ENCODE results near the gene PRSS22. TPM values are rescaled to one million over a fixed set of nuclear protein-coding genes. Genes with fewer than 3 reads are reported as not detected.

The PRSS22 gene
- total and polyA plus RNA-seq, 10 of the 15 experiments (the other 5 are each of a cell fraction or from before 2014, with no cell fraction given): not detected

GRCh38 chr16:2882650-2883457 lies 24.9 kb upstream of the PRSS22 start, which contains the start of gene FLYWCH2 (continued):
- TF ChIP-seq ELK1 (IDR thresholded peaks at IDR 0.05; ENCODE audit: low read depth, low read length) (no peak), EZH2 (IDR thresholded peaks at IDR 0.05; ENCODE audit: borderline replicate concordance, control insufficient read depth, low read depth, low read length) (no peak), NFYA (IDR thresholded peaks at IDR 0.05; ENCODE audit: borderline replicate concordance, low read depth, low read length) (peak; percentile 40; the same call in 1 of the 2 replicates), PKNOX1 (IDR thresholded peaks at IDR 0.05) (peak; percentile 96), USF2 (IDR thresholded peaks at IDR 0.05; ENCODE audit: borderline replicate concordance, low read depth, low read length) (no peak; the same call in 1 of the 2 replicates), TBL1XR1 (IDR thresholded peaks at IDR 0.05; ENCODE audit: low read depth, low read length) (no peak), STAT1 (conservative IDR thresholded peaks at IDR 0.05) (no peak), SIN3A (IDR thresholded peaks at IDR 0.05; ENCODE audit: low read depth, low read length) (peak; percentile 58; the same call in 1 of the 2 replicates), POLR2AphosphoS5 (IDR thresholded peaks at IDR 0.05; ENCODE audit: low read length) (peak; percentile 61; the same call in 1 of the 2 replicates), BMI1 (IDR thresholded peaks at IDR 0.05; ENCODE audit: borderline replicate concordance) (no peak), ESRRA (IDR thresholded peaks at IDR 0.05; ENCODE audit: low read length) (no peak), ZNF274 (IDR thresholded peaks at IDR 0.05; ENCODE audit: insufficient read depth, insufficient read length) (no peak), NFYB (IDR thresholded peaks at IDR 0.05; ENCODE audit: insufficient read depth, low read depth, low read length) (peak; percentile 98), KLF5 (IDR thresholded peaks at IDR 0.05; ENCODE audit: partially characterized antibody) (no peak), MEF2B (IDR thresholded peaks at IDR 0.05; ENCODE audit: partially characterized antibody, poor library complexity, severe bottlenecking) (no peak), ZNF687 (IDR thresholded peaks at IDR 0.05) (peak; percentile 75; the same call in 1 of the 2 replicates), PML (IDR thresholded peaks at IDR 0.05; ENCODE audit: low read length) (no peak), MTA3 (IDR thresholded peaks at IDR 0.05; ENCODE audit: borderline replicate concordance, low read length) (no peak), MYB (IDR thresholded peaks at IDR 0.05; ENCODE audit: borderline replicate concordance, low read depth, low read length) (no peak), CBX5 (IDR thresholded peaks at IDR 0.05; ENCODE audit: low read depth) (no peak), SUPT20H (IDR thresholded peaks at IDR 0.05; ENCODE audit: borderline replicate concordance, control insufficient read depth, low read depth, low read length) (no peak), ZNF24 (IDR thresholded peaks at IDR 0.05) (no peak), ZSCAN29 (IDR thresholded peaks at IDR 0.05) (no peak), PAX8 (IDR thresholded peaks at IDR 0.05) (no peak)

All from GM12878 (cell line).